ENCODE measurements around the gene POLDIP2.
"Not testable (repeated sequence)": the region's sequence is repeated elsewhere in the genome, so short reads cannot be mapped to it uniquely, and the experiment has no call there.

The POLDIP2 gene

DNA sequence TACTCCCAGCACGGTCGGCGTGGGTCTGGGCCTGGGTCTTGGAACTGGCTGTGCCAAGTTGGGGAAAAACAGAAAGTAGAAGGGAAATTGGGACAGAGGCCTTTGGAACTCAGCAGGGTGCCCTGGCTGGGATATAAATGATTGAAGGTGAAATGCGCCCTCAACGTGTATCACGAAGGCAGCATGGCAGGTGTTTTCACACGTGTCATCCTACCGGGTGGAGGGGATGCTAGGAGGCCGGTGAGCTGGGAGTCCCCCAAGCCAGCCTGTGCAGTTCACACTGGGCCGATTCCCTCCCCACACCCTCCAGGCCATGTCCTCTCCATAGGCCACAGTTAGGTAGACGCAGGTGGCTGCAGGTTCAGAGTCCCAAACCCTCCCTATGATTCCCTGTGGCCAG, 15.8 kb downstream of the POLDIP2 start:
- Histone ChIP-seq H3K9ac (ENCODE audit: low read length) (no peak overlapping the region), H3K36me3 (ENCODE audit: insufficient read depth, low read length) (peaks cover 68% of the 10 kb centered on the region), H3K27me3 (ENCODE audit: control insufficient read depth in 1 of 2, insufficient read depth in 2 of 2, low read length in 2 of 2) (no peaks in the 10 kb centered on the region), H3K4me3 (ENCODE audit: low read depth in 1 of 2, low read length in 2 of 2) (no peak overlapping the region), H3K9me3 (ENCODE audit: low read length) (no peaks in the 10 kb centered on the region), H3K27ac (ENCODE audit: low read depth, low read length) (no peak overlapping the region), H3K4me1 (ENCODE audit: insufficient read depth, low read length) (peaks cover 19% of the 10 kb centered on the region)

DNA sequence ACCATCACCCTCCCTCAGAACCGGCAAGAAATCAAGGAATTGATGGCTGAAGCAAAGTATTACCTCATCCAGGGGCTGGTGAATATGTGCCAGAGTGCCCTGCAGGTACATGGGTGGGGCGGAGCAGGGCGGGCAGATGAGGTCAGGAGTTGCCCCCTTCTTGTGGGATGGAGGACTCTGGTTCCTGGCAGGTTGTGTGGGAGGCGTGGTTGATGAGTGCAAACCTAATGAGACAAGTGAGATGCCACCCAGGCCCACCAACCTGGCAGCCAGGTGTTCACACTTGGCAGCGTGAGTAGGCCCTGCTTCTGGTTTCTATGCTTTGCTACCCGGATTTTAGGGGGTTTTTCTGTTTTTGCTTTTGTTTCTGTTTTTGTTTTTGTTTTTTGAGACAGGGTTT, 17.0 kb downstream of the POLDIP2 start:
- Histone ChIP-seq H3K9ac (ENCODE audit: low read length) (no peak overlapping the region), H3K36me3 (ENCODE audit: insufficient read depth, low read length) (peaks cover 57% of the 10 kb centered on the region), H3K4me3 (ENCODE audit: low read depth in 1 of 2, low read length in 2 of 2) (no peak overlapping the region), H3K27ac (ENCODE audit: low read depth, low read length) (no peak overlapping the region), H3K27me3 (ENCODE audit: control insufficient read depth in 1 of 2, insufficient read depth in 2 of 2, low read length in 2 of 2) (no peaks in the 10 kb centered on the region), H3K4me1 (ENCODE audit: insufficient read depth, low read length) (peaks cover 23% of the 10 kb centered on the region), H3K9me3 (ENCODE audit: low read length) (no peaks in the 10 kb centered on the region)

DNA sequence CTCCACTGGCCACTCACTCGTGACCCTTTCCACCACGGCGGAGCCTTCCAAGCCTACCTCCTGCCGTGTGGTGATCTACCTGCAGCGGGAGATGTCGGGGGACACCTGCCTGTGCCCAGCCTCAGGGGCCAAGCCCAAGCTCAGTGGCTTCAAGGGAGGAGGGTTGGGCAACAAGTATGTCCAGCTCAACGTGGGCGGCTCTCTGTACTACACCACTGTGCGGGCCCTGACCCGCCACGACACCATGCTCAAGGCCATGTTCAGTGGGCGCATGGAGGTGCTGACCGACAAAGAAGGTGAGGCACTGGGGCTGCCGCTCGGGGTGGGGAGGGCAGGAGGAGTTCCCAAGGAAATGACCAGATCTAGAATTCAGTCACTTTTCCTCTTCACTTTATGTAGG, 17.9 kb downstream of the POLDIP2 start:
- Histone ChIP-seq H3K4me1 (ENCODE audit: insufficient read depth, low read length) (peaks cover 26% of the 10 kb centered on the region), H3K27me3 (ENCODE audit: control insufficient read depth in 1 of 2, insufficient read depth in 2 of 2, low read length in 2 of 2) (no peaks in the 10 kb centered on the region), H3K9me3 (ENCODE audit: low read length) (no peaks in the 10 kb centered on the region), H3K27ac (ENCODE audit: low read depth, low read length) (no peak overlapping the region), H3K36me3 (ENCODE audit: insufficient read depth, low read length) (peaks cover 47% of the 10 kb centered on the region), H3K4me3 (ENCODE audit: low read depth in 1 of 2, low read length in 2 of 2) (no peak overlapping the region), H3K9ac (ENCODE audit: low read length) (no peak overlapping the region)

DNA sequence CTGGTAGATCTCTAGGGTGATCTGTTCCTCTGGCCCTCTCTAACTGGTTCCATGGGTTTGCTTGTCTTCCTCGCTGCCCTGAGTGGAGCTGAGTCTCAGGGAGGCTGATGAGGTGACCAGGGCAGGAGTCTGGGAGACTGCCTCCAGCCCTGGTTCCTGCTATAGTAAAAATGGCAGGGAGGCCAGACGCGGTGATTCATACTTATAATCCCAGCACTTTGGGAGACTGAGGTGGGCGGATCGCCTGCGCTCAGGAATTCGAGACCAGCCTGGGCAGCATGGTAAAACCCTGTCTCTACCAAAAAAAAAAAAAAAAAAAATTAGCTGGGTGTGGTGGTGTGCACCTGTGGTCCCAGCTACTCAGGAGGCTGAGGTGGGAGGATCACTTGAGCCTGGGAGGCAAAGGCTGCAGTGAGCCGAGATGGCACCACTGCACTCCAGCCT, 18.5 kb downstream of the POLDIP2 start:
- not testable (repeated sequence) for H3K27me3 ChIP-seq (ENCODE audit: control insufficient read depth in 1 of 2, insufficient read depth in 2 of 2, low read length in 2 of 2); H3K9ac ChIP-seq (ENCODE audit: low read length); H3K4me3 ChIP-seq (ENCODE audit: low read depth in 1 of 2, low read length in 2 of 2); H3K27ac ChIP-seq (ENCODE audit: low read depth, low read length); H3K9me3 ChIP-seq (ENCODE audit: low read length)
- peaks cover 32% of the 10 kb centered on the region for H3K4me1 ChIP-seq (ENCODE audit: insufficient read depth, low read length)
- peaks cover 44% of the 10 kb centered on the region for H3K36me3 ChIP-seq (ENCODE audit: insufficient read depth, low read length)

DNA sequence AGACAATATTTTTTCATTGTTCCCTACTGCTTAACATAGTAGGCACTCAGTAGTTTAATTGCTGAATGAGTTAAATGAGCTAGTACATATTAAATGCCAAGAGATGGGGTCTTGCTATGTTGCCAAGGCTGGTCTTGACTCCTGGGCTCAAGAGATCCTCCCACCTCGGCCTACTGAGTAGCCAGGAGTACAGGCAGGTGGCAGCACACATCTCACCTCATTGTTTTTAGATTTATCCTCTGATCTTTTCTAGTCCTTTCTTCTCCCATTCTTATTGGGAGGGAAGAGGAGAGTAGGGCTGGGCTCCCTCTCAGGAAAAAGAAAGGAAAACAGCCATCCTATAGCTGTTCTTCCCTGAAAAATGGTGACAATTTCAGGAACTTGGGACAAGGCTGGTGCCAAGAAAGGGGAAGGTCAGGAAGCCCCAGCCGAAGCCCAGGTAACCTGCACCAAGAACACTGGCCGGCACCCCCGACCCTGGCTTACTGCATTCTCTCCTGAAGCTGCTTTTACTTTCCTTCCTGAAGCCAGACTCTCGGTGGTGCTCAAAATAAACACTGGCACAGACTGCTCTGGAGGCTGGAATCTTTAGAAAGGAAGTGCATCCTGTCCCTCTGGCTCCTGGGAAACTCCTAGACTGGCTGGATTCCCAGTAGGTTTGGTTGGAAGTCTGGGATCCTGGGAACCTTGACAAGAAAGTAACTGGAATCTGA, 19.1 kb downstream of the POLDIP2 start:
- Histone ChIP-seq H3K36me3 (ENCODE audit: insufficient read depth, low read length) (peaks cover 40% of the 10 kb centered on the region), H3K4me1 (ENCODE audit: insufficient read depth, low read length) (peaks cover 38% of the 10 kb centered on the region), H3K27ac (ENCODE audit: low read depth, low read length) (no peak overlapping the region), H3K4me3 (ENCODE audit: low read depth in 1 of 2, low read length in 2 of 2) (no peak overlapping the region), H3K27me3 (ENCODE audit: control insufficient read depth in 1 of 2, insufficient read depth in 2 of 2, low read length in 2 of 2) (no peaks in the 10 kb centered on the region), H3K9ac (ENCODE audit: low read length) (no peak overlapping the region), H3K9me3 (ENCODE audit: low read length) (no peaks in the 10 kb centered on the region)

DNA sequence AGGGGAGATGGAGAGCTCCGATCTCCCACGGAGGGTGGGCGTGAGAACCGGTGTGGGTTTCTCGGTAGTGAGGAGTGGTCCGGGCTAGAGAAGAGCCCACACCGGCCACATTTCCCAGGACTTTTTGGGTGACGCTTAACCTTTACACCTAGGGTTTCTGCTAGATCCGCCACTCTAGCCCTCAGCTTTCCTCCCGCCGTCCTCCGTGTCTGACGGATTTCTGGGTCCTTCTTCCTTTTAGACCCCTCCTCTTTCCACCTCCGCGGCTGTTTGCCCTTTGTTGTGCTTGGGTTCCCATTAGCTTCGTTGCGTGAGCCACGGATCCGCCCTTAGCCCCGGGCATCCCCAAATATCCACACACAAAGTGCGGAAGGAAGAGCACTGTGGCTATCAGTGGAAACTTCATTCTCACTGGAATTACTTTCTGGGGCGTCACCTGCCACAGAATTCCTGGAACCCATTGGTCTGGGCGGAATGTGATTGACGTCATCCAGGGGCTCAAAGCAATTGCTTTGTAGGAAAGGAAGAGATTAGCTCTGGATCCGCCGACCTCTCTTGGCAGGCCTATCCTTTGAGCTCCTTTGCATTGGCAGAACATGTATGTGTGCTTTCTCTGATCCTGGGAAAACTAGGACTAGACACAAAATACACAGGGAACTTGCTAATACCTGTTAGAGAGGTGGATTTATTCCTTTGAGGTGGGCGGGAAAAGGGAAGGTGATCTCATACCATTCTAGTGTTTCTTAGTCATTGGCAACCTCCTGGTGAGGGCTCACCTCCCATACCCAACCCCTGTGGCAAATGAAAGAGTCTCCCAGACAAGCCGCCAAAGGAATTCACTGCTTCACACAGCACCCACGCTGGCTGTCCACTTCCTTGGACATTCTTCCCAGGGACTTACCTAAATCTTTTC, 21.1 kb downstream of the POLDIP2 start:
- H3K9me3 ChIP-seq (ENCODE audit: low read length): no peaks in the 10 kb centered on the region
- peak overlapping the region; percentile 65 for H3K9ac ChIP-seq (ENCODE audit: low read length)
- peak overlapping the region; percentile 72 to 83 for H3K4me3 ChIP-seq (ENCODE audit: low read depth in 1 of 2, low read length in 2 of 2)
- peaks cover 30% of the 10 kb centered on the region for H3K36me3 ChIP-seq (ENCODE audit: insufficient read depth, low read length)
- peak overlapping the region; percentile 96 for H3K27ac ChIP-seq (ENCODE audit: low read depth, low read length)
- no peaks in the 10 kb centered on the region for H3K27me3 ChIP-seq (ENCODE audit: control insufficient read depth in 1 of 2, insufficient read depth in 2 of 2, low read length in 2 of 2)
- H3K4me1 ChIP-seq (ENCODE audit: insufficient read depth, low read length): peaks cover 40% of the 10 kb centered on the region

DNA sequence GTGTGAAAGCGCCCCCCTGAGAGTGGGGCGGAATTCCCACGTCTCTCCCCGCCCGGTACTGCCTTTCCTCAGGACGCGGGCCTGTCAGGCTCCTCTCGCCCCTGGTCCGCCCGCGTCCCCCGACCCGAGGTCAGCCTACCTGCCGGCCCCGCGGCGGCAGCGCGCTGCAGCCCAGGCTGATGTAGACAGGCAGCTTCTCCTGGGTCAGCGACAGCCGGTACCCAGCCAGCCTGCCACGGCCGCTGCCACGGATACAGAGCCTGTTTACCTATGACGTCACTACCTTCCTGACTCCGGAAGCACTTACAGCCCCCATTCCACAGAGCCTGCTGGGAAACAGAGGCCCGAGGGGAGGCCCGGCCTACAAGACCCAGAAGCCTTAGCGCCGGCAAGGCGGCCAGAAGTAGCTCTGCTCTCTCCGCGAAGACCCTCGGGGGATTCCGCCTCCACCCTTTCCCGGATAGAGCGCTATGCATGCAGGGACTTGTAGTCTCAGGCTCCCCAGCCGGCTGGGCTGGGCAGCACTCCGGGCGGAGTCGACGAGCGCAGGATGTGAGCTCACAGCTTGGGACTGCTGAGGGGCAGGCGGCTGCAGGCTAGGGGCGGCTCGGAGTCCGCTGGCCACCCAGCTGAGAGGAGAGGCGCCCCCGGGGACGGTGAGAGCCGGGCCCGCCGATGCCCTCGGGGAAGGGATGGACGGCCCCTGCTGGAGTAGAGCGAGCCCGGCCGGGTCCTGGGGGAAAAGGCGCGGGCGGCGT, 21.9 kb downstream of the POLDIP2 start, which contains the start of the genes IFT20 and TNFAIP1:
IFT20 (minus strand) TSS at position 272 of the 758 bp plus-strand sequence. CDS start 3,487 bp downstream, outside the sequence.
TNFAIP1 (plus strand) TSS at position 561 of the 758 bp plus-strand sequence. CDS start 3,761 bp downstream, outside the sequence.
- Histone ChIP-seq H3K4me3 (ENCODE audit: low read depth in 1 of 2, low read length in 2 of 2) (peak within 1 kb of the TSS; percentile 93), H3K27me3 (ENCODE audit: control insufficient read depth in 1 of 2, insufficient read depth in 2 of 2, low read length in 2 of 2) (no peaks in the 10 kb centered on the region), H3K4me1 (ENCODE audit: insufficient read depth, low read length) (peaks cover 40% of the 10 kb centered on the region), H3K36me3 (ENCODE audit: insufficient read depth, low read length) (peaks cover 30% of the 10 kb centered on the region), H3K9ac (ENCODE audit: low read length) (peak within 1 kb of the TSS; percentile 66), H3K9me3 (ENCODE audit: low read length) (no peaks in the 10 kb centered on the region), H3K27ac (ENCODE audit: low read depth, low read length) (peak within 1 kb of the TSS; percentile 96)

DNA sequence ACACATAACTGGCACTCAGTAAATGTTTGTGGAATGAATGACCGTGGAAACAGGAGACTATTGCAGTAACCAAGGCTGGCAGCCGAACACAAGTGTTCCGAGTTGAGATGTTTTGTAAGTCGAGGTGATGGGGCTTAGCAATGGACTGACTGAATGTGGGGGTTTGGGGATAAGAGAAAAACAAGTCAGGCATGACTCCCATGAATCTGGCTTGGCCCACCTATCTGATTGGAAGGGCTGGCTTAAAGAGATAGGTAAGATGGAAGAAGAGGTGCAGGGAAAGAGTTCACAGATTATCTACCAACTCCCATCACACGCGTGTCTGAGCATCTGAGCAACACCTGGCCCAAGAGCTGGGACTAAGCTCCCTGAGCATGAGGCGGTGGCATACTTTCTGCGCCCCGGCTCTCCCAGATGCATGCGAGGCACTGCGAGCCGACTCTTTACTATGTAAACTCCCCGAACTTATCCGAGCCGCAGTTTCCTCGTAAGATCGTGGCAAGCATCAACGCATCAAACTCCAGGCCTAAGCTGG, 22.6 kb downstream of the POLDIP2 start:
- Histone ChIP-seq H3K27ac (ENCODE audit: low read depth, low read length) (peak overlapping the region; percentile 91), H3K9ac (ENCODE audit: low read length) (peak overlapping the region; percentile 66), H3K9me3 (ENCODE audit: low read length) (no peaks in the 10 kb centered on the region), H3K4me1 (ENCODE audit: insufficient read depth, low read length) (peaks cover 40% of the 10 kb centered on the region), H3K4me3 (ENCODE audit: low read depth in 1 of 2, low read length in 2 of 2) (peak overlapping the region; percentile 93), H3K27me3 (ENCODE audit: control insufficient read depth in 1 of 2, insufficient read depth in 2 of 2, low read length in 2 of 2) (no peaks in the 10 kb centered on the region), H3K36me3 (ENCODE audit: insufficient read depth, low read length) (peaks cover 25% of the 10 kb centered on the region)

DNA sequence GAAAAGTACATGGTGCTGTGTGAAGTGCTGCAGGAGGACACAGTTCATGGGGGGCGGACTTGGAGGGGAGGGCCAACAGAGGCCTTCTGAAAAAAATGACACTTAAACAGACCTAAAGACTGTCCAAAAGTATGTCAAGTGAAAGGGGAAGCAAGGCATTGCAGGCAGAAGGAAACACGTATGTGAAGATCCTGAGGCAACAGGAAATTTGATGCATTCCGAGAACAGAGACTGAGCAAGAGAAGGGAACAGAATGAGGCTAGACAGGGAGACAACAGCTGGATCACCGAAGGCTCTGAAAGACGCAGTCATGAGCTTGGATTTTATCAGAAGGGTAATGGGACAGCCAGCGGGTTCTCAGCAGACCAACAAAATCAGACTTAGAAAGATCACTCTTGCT, 23.2 kb downstream of the POLDIP2 start:
- no peaks in the 10 kb centered on the region for H3K27me3 ChIP-seq (ENCODE audit: control insufficient read depth in 1 of 2, insufficient read depth in 2 of 2, low read length in 2 of 2)
- peak overlapping the region in 1 of 2 donors; percentile 93 for H3K4me3 ChIP-seq (ENCODE audit: low read depth in 1 of 2, low read length in 2 of 2)
- peak overlapping the region; percentile 91 for H3K27ac ChIP-seq (ENCODE audit: low read depth, low read length)
- no peaks in the 10 kb centered on the region for H3K9me3 ChIP-seq (ENCODE audit: low read length)
- peaks cover 23% of the 10 kb centered on the region for H3K36me3 ChIP-seq (ENCODE audit: insufficient read depth, low read length)
- H3K9ac ChIP-seq (ENCODE audit: low read length): peak overlapping the region; percentile 66
- H3K4me1 ChIP-seq (ENCODE audit: insufficient read depth, low read length): peaks cover 40% of the 10 kb centered on the region

DNA sequence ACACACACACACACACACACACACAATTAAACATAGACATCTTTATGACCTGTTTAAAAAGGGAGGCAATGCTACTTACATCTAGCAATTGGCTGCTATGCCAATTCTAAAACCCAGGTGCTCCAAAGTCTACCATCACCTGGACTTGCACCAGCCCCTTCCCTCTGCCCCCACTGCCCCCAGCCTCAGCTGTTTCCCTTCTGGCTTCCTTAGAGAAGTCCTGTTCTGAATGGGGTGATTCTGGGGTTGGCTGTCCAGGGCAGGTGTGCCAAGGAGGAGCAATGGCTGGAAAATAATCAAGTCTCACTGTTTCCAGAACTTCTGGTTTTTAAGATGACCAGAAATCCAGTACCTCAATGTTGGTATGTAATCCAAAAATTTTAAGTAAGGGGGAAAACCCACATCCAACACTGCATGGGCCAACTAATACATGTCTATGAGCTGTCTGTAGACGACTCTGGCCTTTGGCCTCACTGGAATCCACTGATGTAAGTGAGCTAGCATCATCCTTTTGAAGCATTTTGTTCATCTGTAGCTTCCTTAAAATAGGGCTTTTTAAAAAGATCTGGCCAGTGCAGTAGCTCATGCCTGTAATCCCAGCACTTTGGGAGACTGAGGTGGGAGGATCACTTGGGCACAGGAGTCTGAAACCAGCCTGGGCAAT, 24.1 kb downstream of the POLDIP2 start:
- Histone ChIP-seq H3K27ac (ENCODE audit: low read depth, low read length) (no peak overlapping the region), H3K4me1 (ENCODE audit: insufficient read depth, low read length) (peaks cover 36% of the 10 kb centered on the region), H3K9ac (ENCODE audit: low read length) (no peak overlapping the region), H3K4me3 (ENCODE audit: low read depth in 1 of 2, low read length in 2 of 2) (no peak overlapping the region), H3K27me3 (ENCODE audit: control insufficient read depth in 1 of 2, insufficient read depth in 2 of 2, low read length in 2 of 2) (no peaks in the 10 kb centered on the region), H3K36me3 (ENCODE audit: insufficient read depth, low read length) (peaks cover 32% of the 10 kb centered on the region), H3K9me3 (ENCODE audit: low read length) (no peaks in the 10 kb centered on the region)
